ENCODE measurements around the gene UGT2B28.

The UGT2B28 gene

GRCh38 chr4:69321153-69321729 lies 41.0 kb downstream of the UGT2B28 start:
- H3K79me2 ChIP-seq (ENCODE audit: insufficient read depth, low read length): no peaks in the 10 kb centered on the region
- H2AFZ ChIP-seq (ENCODE audit: low read depth, low read length, severe bottlenecking): no peak overlapping the region
- H4K20me1 ChIP-seq (ENCODE audit: low read depth, low read length): no peaks in the 10 kb centered on the region
- H3K4me2 ChIP-seq (ENCODE audit: low read depth, low read length, poor library complexity, severe bottlenecking): no peak overlapping the region
- no peaks in the 10 kb centered on the region for H3F3A ChIP-seq (ENCODE audit: insufficient read depth)
- no peak overlapping the region for H3K9ac ChIP-seq (ENCODE audit: low read length)
- no peaks in the 10 kb centered on the region for H3K27me3 ChIP-seq (ENCODE audit: low read length)
- no peak overlapping the region for H3K4me3 ChIP-seq (ENCODE audit: insufficient read depth, low read length, poor library complexity, severe bottlenecking)
- no peaks in the 10 kb centered on the region for H3K9me3 ChIP-seq (ENCODE audit: insufficient read depth, low read length)
- TF ChIP-seq EZH2phosphoT487 (conservative IDR thresholded peaks at IDR 0.05; ENCODE audit: low read length): no peak
- TF ChIP-seq, protein P1, sequence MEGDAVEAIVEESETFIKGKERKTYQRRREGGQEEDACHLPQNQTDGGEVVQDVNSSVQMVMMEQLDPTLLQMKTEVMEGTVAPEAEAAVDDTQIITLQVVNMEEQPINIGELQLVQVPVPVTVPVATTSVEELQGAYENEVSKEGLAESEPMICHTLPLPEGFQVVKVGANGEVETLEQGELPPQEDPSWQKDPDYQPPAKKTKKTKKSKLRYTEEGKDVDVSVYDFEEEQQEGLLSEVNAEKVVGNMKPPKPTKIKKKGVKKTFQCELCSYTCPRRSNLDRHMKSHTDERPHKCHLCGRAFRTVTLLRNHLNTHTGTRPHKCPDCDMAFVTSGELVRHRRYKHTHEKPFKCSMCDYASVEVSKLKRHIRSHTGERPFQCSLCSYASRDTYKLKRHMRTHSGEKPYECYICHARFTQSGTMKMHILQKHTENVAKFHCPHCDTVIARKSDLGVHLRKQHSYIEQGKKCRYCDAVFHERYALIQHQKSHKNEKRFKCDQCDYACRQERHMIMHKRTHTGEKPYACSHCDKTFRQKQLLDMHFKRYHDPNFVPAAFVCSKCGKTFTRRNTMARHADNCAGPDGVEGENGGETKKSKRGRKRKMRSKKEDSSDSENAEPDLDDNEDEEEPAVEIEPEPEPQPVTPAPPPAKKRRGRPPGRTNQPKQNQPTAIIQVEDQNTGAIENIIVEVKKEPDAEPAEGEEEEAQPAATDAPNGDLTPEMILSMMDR (IDR thresholded peaks at IDR 0.05; ENCODE audit: insufficient read depth, low read length, poor library complexity, severe bottlenecking): no peak
- H3K27ac ChIP-seq (ENCODE audit: low read depth, low read length): no peak overlapping the region
- no peaks in the 10 kb centered on the region for H3K9me2 ChIP-seq (replicated peaks; ENCODE audit: insufficient read depth, low read length)
- H3K36me3 ChIP-seq (ENCODE audit: low read length): no peaks in the 10 kb centered on the region

- H3K9me2 ChIP-seq (replicated peaks; ENCODE audit: insufficient read depth, low read length): no peaks in the 10 kb centered on the region
- H2AFZ ChIP-seq (ENCODE audit: low read depth, low read length, severe bottlenecking): no peak overlapping the region
- no peaks in the 10 kb centered on the region for H3K36me3 ChIP-seq (ENCODE audit: low read length)
- no peaks in the 10 kb centered on the region for H3K9me3 ChIP-seq (ENCODE audit: insufficient read depth, low read length)
- H3K27ac ChIP-seq (ENCODE audit: low read depth, low read length): no peak overlapping the region
- H3K4me3 ChIP-seq (ENCODE audit: insufficient read depth, low read length, poor library complexity, severe bottlenecking): no peak overlapping the region
- no peaks in the 10 kb centered on the region for H3K79me2 ChIP-seq (ENCODE audit: insufficient read depth, low read length)
- no peaks in the 10 kb centered on the region for H3K27me3 ChIP-seq (ENCODE audit: low read length)
- no peaks in the 10 kb centered on the region for H3F3A ChIP-seq (ENCODE audit: insufficient read depth)
- H4K20me1 ChIP-seq (ENCODE audit: low read depth, low read length): no peaks in the 10 kb centered on the region
- H3K4me2 ChIP-seq (ENCODE audit: low read depth, low read length, poor library complexity, severe bottlenecking): no peak overlapping the region
- no peak for TF ChIP-seq EZH2phosphoT487 (conservative IDR thresholded peaks at IDR 0.05; ENCODE audit: low read length)
- TF ChIP-seq, protein P1 (IDR thresholded peaks at IDR 0.05; ENCODE audit: insufficient read depth, low read length, poor library complexity, severe bottlenecking): no peak
- no peak overlapping the region for H3K9ac ChIP-seq (ENCODE audit: low read length)
Observed at GRCh38 chr4:69322055-69322454, 41.8 kb downstream of the UGT2B28 start.

GRCh38 chr4:69323284-69323683 lies 43.0 kb downstream of the UGT2B28 start:
- H3K9ac ChIP-seq (ENCODE audit: low read length): no peak overlapping the region
- no peak overlapping the region for H3K4me2 ChIP-seq (ENCODE audit: low read depth, low read length, poor library complexity, severe bottlenecking)
- H3K9me3 ChIP-seq (ENCODE audit: insufficient read depth, low read length): no peaks in the 10 kb centered on the region
- no peak overlapping the region for H3K4me3 ChIP-seq (ENCODE audit: insufficient read depth, low read length, poor library complexity, severe bottlenecking)
- H3K79me2 ChIP-seq (ENCODE audit: insufficient read depth, low read length): no peaks in the 10 kb centered on the region
- no peaks in the 10 kb centered on the region for H4K20me1 ChIP-seq (ENCODE audit: low read depth, low read length)
- H3K9me2 ChIP-seq (replicated peaks; ENCODE audit: insufficient read depth, low read length): no peaks in the 10 kb centered on the region
- H3K36me3 ChIP-seq (ENCODE audit: low read length): no peaks in the 10 kb centered on the region
- H3K27me3 ChIP-seq (ENCODE audit: low read length): no peaks in the 10 kb centered on the region
- TF ChIP-seq, protein P1 (IDR thresholded peaks at IDR 0.05; ENCODE audit: insufficient read depth, low read length, poor library complexity, severe bottlenecking): no peak
- no peak for TF ChIP-seq EZH2phosphoT487 (conservative IDR thresholded peaks at IDR 0.05; ENCODE audit: low read length)
- H3K27ac ChIP-seq (ENCODE audit: low read depth, low read length): no peak overlapping the region
- H3F3A ChIP-seq (ENCODE audit: insufficient read depth): no peaks in the 10 kb centered on the region
- H2AFZ ChIP-seq (ENCODE audit: low read depth, low read length, severe bottlenecking): no peak overlapping the region

All from SU-DHL-6 (cell line).